SK-N-MC (cell line): Measurements from ENCODE around the gene PCBP1.
A peak's percentile ranks its signal among the peaks of the same experiment; 100 is the strongest.
"Not testable (repeated sequence)": the region's sequence is repeated elsewhere in the genome, so short reads cannot be mapped to it uniquely, and the experiment has no call there.

Experiments
- DNase-seq: peaks from one replicate; pipeline ENCODE4 v3.0.0-alpha.2; 2011; ENCODE audit warnings: low read depth, low spot score
- H3K27ac ChIP-seq: fragments of 200-600 bp; sonication (generic); 2 replicates; pipeline ENCODE4 v1.5.1; 2016; ENCODE audit warnings: mixed run types
- H3K36me3 ChIP-seq: fragments of 200-600 bp; sonication (generic); 2 replicates; pipeline ENCODE4 v1.6.1; 2017; ENCODE audit warnings: antibody characterized with exemption, low read length, mixed read lengths; ENCODE audit not compliant: insufficient read depth
- H3K4me3 ChIP-seq: fragments of 200-600 bp; sonication (generic); 2 replicates; pipeline ENCODE4 v1.5.1; 2016
- H3K9ac ChIP-seq: fragments of 200-600 bp; sonication (generic); 2 replicates; pipeline ENCODE4 v1.8.0; 2017; ENCODE audit warnings: mixed run types, mixed read lengths; ENCODE audit not compliant: insufficient read length
- H3K9me3 ChIP-seq: fragments of 200-600 bp; sonication (generic); 2 replicates; pipeline ENCODE4 v1.6.1; 2017; ENCODE audit warnings: low read depth, mild to moderate bottlenecking, antibody characterized with exemption, low read length, moderate library complexity, mixed read lengths
- EZH2 ChIP-seq: fragments of 200-600 bp; sonication (generic); IDR thresholded peaks from one replicate; pipeline ENCODE4 v1.6.1; 2017; ENCODE audit warnings: antibody characterized with exemption
- FOXP2 ChIP-seq: optimal IDR thresholded peaks from 2 replicates; pipeline ENCODE3; 2011; ENCODE audit warnings: mild to moderate bottlenecking, moderate library complexity; ENCODE audit not compliant: insufficient read depth; ENCODE audit errors: extremely low read length, control extremely low read depth
- POLR2AphosphoS5 ChIP-seq: IDR thresholded peaks from 2 replicates; pipeline ENCODE4 v1.6.1; 2012; ENCODE audit warnings: mild to moderate bottlenecking, low read depth, low read length, borderline replicate concordance

The PCBP1 gene

GRCh38 chr2:70099270-70099669 lies 12.0 kb downstream of the PCBP1 start:
- Histone ChIP-seq H3K36me3 (no peaks in the 10 kb centered on the region), H3K9ac (no peak overlapping the region), H3K27ac (no peak overlapping the region), H3K4me3 (no peak overlapping the region), H3K9me3 (no peaks in the 10 kb centered on the region)
- TF ChIP-seq POLR2AphosphoS5 (no peak), EZH2 (no peak), FOXP2 (no peak)
- no peak for DNase-seq

DNA sequence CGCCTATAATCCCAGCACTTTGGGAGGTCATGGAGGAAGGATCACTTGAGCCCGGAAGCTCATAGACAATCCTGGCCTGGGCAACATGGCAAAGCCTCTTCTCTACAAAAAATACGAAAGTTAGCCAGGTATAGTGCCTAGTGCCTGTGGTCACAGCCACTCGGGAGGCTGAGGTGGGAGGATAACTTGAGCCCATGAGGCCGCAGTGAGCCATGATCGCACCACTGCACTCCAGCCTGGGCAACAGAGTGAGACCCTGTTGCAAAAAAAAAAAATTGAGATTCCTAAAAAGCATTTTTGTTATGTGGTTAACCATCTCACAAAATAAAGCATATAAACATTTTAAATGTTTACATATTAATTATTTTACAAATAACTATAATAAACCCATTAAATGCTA lies 13.9 kb downstream of the PCBP1 start:
- TF ChIP-seq EZH2: no peak
- no peak for TF ChIP-seq FOXP2
- no peak for TF ChIP-seq POLR2AphosphoS5
- Histone ChIP-seq H3K27ac (no peak overlapping the region), H3K9me3 (no peaks in the 10 kb centered on the region), H3K4me3 (no peak overlapping the region), H3K36me3 (no peaks in the 10 kb centered on the region), H3K9ac (no peak overlapping the region)
- no peak for DNase-seq

DNA sequence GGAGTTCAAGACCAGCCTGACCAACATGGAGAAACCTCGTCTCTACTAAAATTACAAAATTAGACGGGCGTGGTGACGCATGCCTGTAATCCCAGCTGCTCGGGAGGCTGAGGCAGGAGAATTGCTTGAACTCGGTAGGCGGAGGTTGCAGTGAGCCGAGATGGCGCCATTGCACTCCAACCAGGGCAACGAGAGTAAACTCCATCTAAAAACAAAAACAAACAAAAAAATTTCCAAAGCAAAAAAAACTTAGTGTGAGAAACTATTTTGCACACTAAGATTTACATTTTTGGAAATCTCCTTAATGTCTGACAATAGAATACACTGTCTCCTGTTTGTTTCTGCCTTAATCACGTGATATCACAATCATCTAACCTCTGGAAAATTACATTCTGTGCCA lies 14.4 kb downstream of the PCBP1 start:
- H3K9ac ChIP-seq, H3K9me3 ChIP-seq, H3K36me3 ChIP-seq, DNase-seq, H3K27ac ChIP-seq, H3K4me3 ChIP-seq: not testable (repeated sequence)

DNA sequence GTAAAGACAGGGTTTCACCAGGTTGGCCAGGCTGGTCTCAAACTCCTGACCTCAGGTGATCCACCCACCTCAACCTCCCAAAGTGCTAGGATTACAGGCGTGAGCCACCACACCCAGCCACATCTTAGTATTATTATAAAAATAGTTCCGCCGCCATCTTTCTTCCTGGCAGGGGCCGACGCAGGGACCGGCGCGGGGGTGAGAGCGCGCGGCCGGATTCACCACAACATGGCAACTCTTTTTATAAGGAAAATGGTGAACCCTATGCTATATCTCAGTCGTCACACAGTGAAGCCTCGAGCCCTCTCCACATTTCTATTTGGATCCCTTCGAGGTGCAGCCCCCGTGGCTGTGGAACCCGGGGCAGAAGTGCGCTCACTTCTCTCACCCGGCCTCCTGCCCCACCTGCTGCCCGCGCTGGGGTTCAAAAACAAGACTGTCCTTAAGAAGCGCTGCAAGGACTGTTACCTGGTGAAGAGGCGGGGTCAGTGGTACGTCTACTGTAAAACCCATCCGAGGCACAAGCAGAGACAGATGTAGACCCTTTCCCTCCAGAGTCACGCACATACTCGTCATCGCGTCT lies 15.1 kb downstream of the PCBP1 start:
- not testable (repeated sequence) for H3K9ac ChIP-seq, H3K4me3 ChIP-seq, DNase-seq, H3K36me3 ChIP-seq, H3K9me3 ChIP-seq, H3K27ac ChIP-seq

DNA sequence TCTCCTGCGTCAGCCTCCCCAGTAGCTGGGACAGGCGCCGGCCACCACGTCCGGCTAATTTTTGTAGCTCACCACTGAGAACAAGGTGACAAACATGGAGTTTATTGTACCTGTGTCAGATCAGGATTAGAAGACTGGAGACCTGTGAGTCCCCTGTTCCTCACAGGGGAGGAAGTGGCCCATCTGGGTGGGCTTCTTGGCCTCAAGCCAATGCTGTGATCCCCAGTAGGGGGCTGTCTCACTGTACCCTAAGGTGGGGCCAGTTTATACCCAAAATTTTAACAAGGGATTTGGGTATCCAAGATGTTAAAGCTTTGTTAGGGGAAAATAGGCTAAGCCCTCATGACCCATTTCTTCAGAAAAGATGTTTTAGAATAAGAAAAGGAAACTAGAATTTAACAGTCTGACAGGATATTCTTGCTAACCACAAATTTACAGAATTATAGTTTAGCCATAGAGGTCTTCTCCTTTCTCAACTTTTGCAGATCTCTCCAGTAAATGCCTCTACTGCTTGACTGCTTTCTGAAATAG lies 16.3 kb downstream of the PCBP1 start:
- Histone ChIP-seq H3K36me3 (no peaks in the 10 kb centered on the region), H3K27ac (peak overlapping the region; percentile 85), H3K9me3 (no peaks in the 10 kb centered on the region), H3K9ac (peak overlapping the region; percentile 68), H3K4me3 (no peak overlapping the region)
- no peak for DNase-seq
- no peak for TF ChIP-seq POLR2AphosphoS5
- no peak for TF ChIP-seq EZH2
- no peak for TF ChIP-seq FOXP2

- DNase-seq: no peak
- Histone ChIP-seq H3K9me3 (no peaks in the 10 kb centered on the region), H3K4me3 (peak overlapping the region; percentile 61), H3K9ac (peak overlapping the region; percentile 68), H3K27ac (peak overlapping the region; percentile 85), H3K36me3 (no peaks in the 10 kb centered on the region)
- TF ChIP-seq POLR2AphosphoS5 (no peak), EZH2 (no peak), FOXP2 (no peak)
These were observed 17.2 kb downstream of the PCBP1 start for GRCh38 chr2:70104231-70105111.

- H3K4me3 ChIP-seq, H3K9me3 ChIP-seq, H3K27ac ChIP-seq, H3K36me3 ChIP-seq, H3K9ac ChIP-seq, DNase-seq: not testable (repeated sequence)
These were observed 18.9 kb downstream of the PCBP1 start for GRCh38 chr2:70106138-70106537.

DNA sequence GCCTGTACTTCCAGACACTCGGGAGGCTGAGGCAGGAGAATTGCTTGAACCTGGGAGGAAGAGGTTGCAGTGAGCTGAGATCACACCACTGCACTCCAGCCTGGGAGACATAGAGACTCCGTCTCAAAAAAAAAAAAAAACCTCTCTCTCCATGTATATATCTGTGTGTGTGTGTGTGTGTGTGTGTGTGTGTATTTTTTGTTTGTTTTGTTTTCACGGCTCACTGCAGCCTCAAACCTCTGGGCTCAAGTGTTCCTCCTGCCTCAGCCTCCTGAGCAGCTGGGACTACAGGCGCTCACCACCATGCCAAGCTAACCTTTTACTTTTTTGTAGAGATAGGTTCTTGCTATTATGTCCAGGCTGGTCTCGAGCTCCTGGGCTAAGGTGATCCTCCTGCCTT lies 23.1 kb downstream of the PCBP1 start:
- not testable (repeated sequence) for H3K9ac ChIP-seq

GRCh38 chr2:70111752-70112591 lies 24.7 kb downstream of the PCBP1 start:
- TF ChIP-seq POLR2AphosphoS5 (no peak), EZH2 (no peak), FOXP2 (no peak)
- no peak for DNase-seq
- H3K9ac ChIP-seq: no peak overlapping the region
- H3K36me3 ChIP-seq: no peaks in the 10 kb centered on the region
- H3K4me3 ChIP-seq: no peak overlapping the region
- peak overlapping the region; percentile 27 for H3K27ac ChIP-seq
- no peaks in the 10 kb centered on the region for H3K9me3 ChIP-seq

More for the DNA sequence above, 23.1 kb downstream of the PCBP1 start:
- not testable (repeated sequence) for H3K27ac ChIP-seq, H3K4me3 ChIP-seq, H3K36me3 ChIP-seq, H3K9me3 ChIP-seq, DNase-seq
